Neuron (in vitro differentiated cells): Measurements from ENCODE around the gene SPINT1.

Source experiments
- H2AFZ ChIP-seq: one replicate; pipeline ENCODE4 v1.6.1; 2013; ENCODE audit warnings: low read depth, mild to moderate bottlenecking, inconsistent platforms, low read length, moderate library complexity
- H3K27me3 ChIP-seq: one replicate; pipeline ENCODE4 v1.6.1; 2013; ENCODE audit warnings: low read length; ENCODE audit not compliant: insufficient read depth
- H3K36me3 ChIP-seq: one replicate; pipeline ENCODE4 v1.6.1; 2013; ENCODE audit warnings: low read length; ENCODE audit not compliant: insufficient read depth
- H3K4me1 ChIP-seq: one replicate; pipeline ENCODE4 v1.6.1; 2013; ENCODE audit warnings: low read length; ENCODE audit not compliant: insufficient read depth
- H3K4me3 ChIP-seq: 2 replicates; pipeline ENCODE4 v1.5.1; 2013; ENCODE audit warnings: mild to moderate bottlenecking, low read length, moderate library complexity
- H3K9me3 ChIP-seq: one replicate; pipeline ENCODE4 v1.6.1; 2013; ENCODE audit warnings: low read length

SPINT1 gene

GRCh38 chr15:40843885-40844695 is at the start of gene SPINT1:
Gene SPINT1 (plus strand): TSS chr15:40844048. CDS start chr15:40844555, 507 bp downstream.
- no peaks in the 10 kb centered on the region for H3K4me1 ChIP-seq
- H2AFZ ChIP-seq: peak within 1 kb of the TSS; percentile 74
- H3K9me3 ChIP-seq: peaks cover 2% of the 10 kb centered on the region
- H3K27me3 ChIP-seq: peaks cover 71% of the 10 kb centered on the region
- no peaks in the 10 kb centered on the region for H3K36me3 ChIP-seq
- H3K4me3 ChIP-seq: peak within 1 kb of the TSS; percentile 28

- Histone ChIP-seq H3K4me3 (no peak overlapping the region), H3K36me3 (no peaks in the 10 kb centered on the region), H3K4me1 (peaks cover 8% of the 10 kb centered on the region), H3K9me3 (no peaks in the 10 kb centered on the region), H2AFZ (no peak overlapping the region), H3K27me3 (no peaks in the 10 kb centered on the region)
Measured at GRCh38 chr15:40796041-40796440, 47.8 kb upstream of the SPINT1 start.

GRCh38 chr15:40796512-40796911 is 47.3 kb upstream of the SPINT1 start:
- H3K27me3 ChIP-seq: no peaks in the 10 kb centered on the region
- H3K9me3 ChIP-seq: no peaks in the 10 kb centered on the region
- no peaks in the 10 kb centered on the region for H3K36me3 ChIP-seq
- H2AFZ ChIP-seq: no peak overlapping the region
- no peak overlapping the region for H3K4me3 ChIP-seq
- H3K4me1 ChIP-seq: peaks cover 8% of the 10 kb centered on the region

GRCh38 chr15:40799523-40799922 is 44.3 kb upstream of the SPINT1 start:
- Histone ChIP-seq H3K27me3 (no peaks in the 10 kb centered on the region), H3K4me1 (peaks cover 8% of the 10 kb centered on the region), H2AFZ (no peak overlapping the region), H3K9me3 (no peaks in the 10 kb centered on the region), H3K36me3 (no peaks in the 10 kb centered on the region), H3K4me3 (no peak overlapping the region)

GRCh38 chr15:40803076-40803475 is 40.8 kb upstream of the SPINT1 start:
- Histone ChIP-seq H3K36me3 (no peaks in the 10 kb centered on the region), H3K4me1 (peaks cover 12% of the 10 kb centered on the region), H3K4me3 (no peak overlapping the region), H3K9me3 (no peaks in the 10 kb centered on the region), H2AFZ (no peak overlapping the region), H3K27me3 (no peaks in the 10 kb centered on the region)

GRCh38 chr15:40803688-40804087 is 40.2 kb upstream of the SPINT1 start:
- H3K9me3 ChIP-seq: no peaks in the 10 kb centered on the region
- no peak overlapping the region for H3K4me3 ChIP-seq

GRCh38 chr15:40806672-40807027 is 37.2 kb upstream of the SPINT1 start:
- Histone ChIP-seq H3K27me3 (no peaks in the 10 kb centered on the region), H3K36me3 (no peaks in the 10 kb centered on the region), H2AFZ (peak overlapping the region; percentile 88), H3K4me1 (peaks cover 6% of the 10 kb centered on the region), H3K4me3 (peak overlapping the region; percentile 75), H3K9me3 (no peaks in the 10 kb centered on the region)

More at GRCh38 chr15:40803688-40804087, 40.2 kb upstream of the SPINT1 start:
- H3K4me1 ChIP-seq: peaks cover 6% of the 10 kb centered on the region
- H3K27me3 ChIP-seq: no peaks in the 10 kb centered on the region
- H3K36me3 ChIP-seq: no peaks in the 10 kb centered on the region
- H2AFZ ChIP-seq: no peak overlapping the region

GRCh38 chr15:40807028-40807887 is 36.6 kb upstream of the SPINT1 start, which contains the start of the genes DNAJC17 and ZFYVE19:
Gene DNAJC17 (minus strand): TSS chr15:40807473. CDS start chr15:40807446, 27 bp downstream.
Gene ZFYVE19 (plus strand): TSS chr15:40807089. CDS start chr15:40807590, 501 bp downstream.
- Histone ChIP-seq H2AFZ (peak within 1 kb of the TSS; percentile 88), H3K4me1 (peaks cover 6% of the 10 kb centered on the region), H3K4me3 (peak within 1 kb of the TSS; percentile 75), H3K9me3 (no peaks in the 10 kb centered on the region), H3K27me3 (no peaks in the 10 kb centered on the region), H3K36me3 (no peaks in the 10 kb centered on the region)

GRCh38 chr15:40807888-40808461 is 35.9 kb upstream of the SPINT1 start:
- H3K4me1 ChIP-seq: peaks cover 6% of the 10 kb centered on the region
- H2AFZ ChIP-seq: peak overlapping the region; percentile 88
- H3K27me3 ChIP-seq: no peaks in the 10 kb centered on the region

GRCh38 chr15:40808861-40809450 is 34.9 kb upstream of the SPINT1 start:
- H3K4me3 ChIP-seq: no peak overlapping the region
- peaks cover 6% of the 10 kb centered on the region for H3K4me1 ChIP-seq
- H3K27me3 ChIP-seq: no peaks in the 10 kb centered on the region
- H3K36me3 ChIP-seq: no peaks in the 10 kb centered on the region
- H3K9me3 ChIP-seq: no peaks in the 10 kb centered on the region
- no peak overlapping the region for H2AFZ ChIP-seq

More at GRCh38 chr15:40807888-40808461, 35.9 kb upstream of the SPINT1 start:
- Histone ChIP-seq H3K4me3 (peak overlapping the region; percentile 75), H3K36me3 (no peaks in the 10 kb centered on the region), H3K9me3 (no peaks in the 10 kb centered on the region)

GRCh38 chr15:40812721-40813425 is 31.0 kb upstream of the SPINT1 start:
- H3K27me3 ChIP-seq: no peaks in the 10 kb centered on the region
- no peak overlapping the region for H2AFZ ChIP-seq
- H3K4me1 ChIP-seq: no peaks in the 10 kb centered on the region
- H3K36me3 ChIP-seq: no peaks in the 10 kb centered on the region
- H3K4me3 ChIP-seq: no peak overlapping the region
- H3K9me3 ChIP-seq: no peaks in the 10 kb centered on the region

GRCh38 chr15:40815042-40815698 is 28.7 kb upstream of the SPINT1 start:
- no peaks in the 10 kb centered on the region for H3K9me3 ChIP-seq
- no peaks in the 10 kb centered on the region for H3K36me3 ChIP-seq
- H3K27me3 ChIP-seq: no peaks in the 10 kb centered on the region
- no peak overlapping the region for H2AFZ ChIP-seq
- H3K4me3 ChIP-seq: no peak overlapping the region
- no peaks in the 10 kb centered on the region for H3K4me1 ChIP-seq
